Prostate gland (tissue), 2 donors: Measurements from ENCODE around the gene SIGLEC5.

Source experiments
- CTCF ChIP-seq, 4 experiments: fragments of 200-600 bp in 2 of 4; fragments of 450-650 bp in 2 of 4; sonication (generic) in 2 of 4; IDR thresholded peaks; 1 replicate in 3 of 4; 2 replicates in 1 of 4; pipeline ENCODE4 v1.5.1; 2016 to 2019; ENCODE audit warnings: antibody characterized with exemption in 4 of 4, mild to moderate bottlenecking in 2 of 4, moderate library complexity in 2 of 4
- POLR2AphosphoS5 ChIP-seq: sonication (generic); formaldehyde crosslinking; IDR thresholded peaks from one replicate; pipeline ENCODE4 v1.6.1; 2017; ENCODE audit warnings: antibody characterized with exemption

- TF ChIP-seq CTCF (IDR thresholded peaks at IDR 0.05): no peak
- no peak for TF ChIP-seq POLR2AphosphoS5
These were observed 64.6 kb downstream of the SIGLEC5 start for GRCh38 chr19:51565583-51565982.
